ENCODE results near the gene STAM2. TPM values are rescaled to one million over a fixed set of nuclear protein-coding genes. Genes with fewer than 3 reads are reported as not detected.
A peak's percentile ranks its signal among the peaks of the same experiment; 100 is the strongest.

The STAM2 gene
- total and polyA plus RNA-seq, 8 donors = 5.9 to 20.8 (median 16.7) TPM

GRCh38 chr2:152098496-152099366, 76.8 kb downstream of the STAM2 start, which contains the start of gene CACNB4:
Gene CACNB4, minus strand, starts transcription at chr2:152099044.
- Histone ChIP-seq H3K27ac (peak within 1 kb of the TSS in 1 of 4 donors; percentile 28), H3K36me3 (no peaks in the 10 kb centered on the region), H3K4me1 (peaks cover 0 to 12% (median 0%) of the 10 kb centered on the region in 3 donors), H3K9me3 (no peaks in the 10 kb centered on the region), H3K4me3 (peak within 1 kb of the TSS; percentile 26 to 65 (median 44)), H3K27me3 (peaks cover 0 to 4% (median 0%) of the 10 kb centered on the region in 4 donors)
- no peak for TF ChIP-seq CTCF (IDR thresholded peaks at IDR 0.05)
- peak in 3 of 6 donors; percentile 25 to 69 (median 54) for DNase-seq
- ATAC-seq = peak; percentile 21 to 63 (median 58)
- FAIRE-seq = no peak
- intact Hi-C loops (cut with DNase I) = no loop called here
- 0% methylated on average over 45 to 73 of the region's 73 CpGs for WGBS, 2 donors

- 0 to 1% methylated on average over 48 to 52 of the region's 52 CpGs for WGBS, 2 donors
- Histone ChIP-seq H3K27ac (peak overlapping the region in 1 of 4 donors; percentile 28), H3K4me3 (peak overlapping the region; percentile 26 to 65 (median 41)), H3K9me3 (no peaks in the 10 kb centered on the region), H3K4me1 (peaks cover 0 to 12% (median 0%) of the 10 kb centered on the region in 3 donors), H3K27me3 (peaks cover 0 to 4% (median 0%) of the 10 kb centered on the region in 4 donors), H3K36me3 (no peaks in the 10 kb centered on the region)
- DNase-seq = peak in 3 of 6 donors; percentile 27 to 74 (median 71)
- intact Hi-C loops (cut with DNase I) = no loop called here
- no peak for FAIRE-seq
- TF ChIP-seq CTCF (IDR thresholded peaks at IDR 0.05) = no peak
- ATAC-seq = peak; percentile 69 to 77 (median 75)
These were observed 77.6 kb downstream of the STAM2 start for GRCh38 chr2:152097801-152098495.

GRCh38 chr2:152097290-152097800, 78.2 kb downstream of the STAM2 start:
- DNase-seq (peak in 1 of 6 donors; percentile 6), ATAC-seq (peak; percentile 53 to 65 (median 62)), FAIRE-seq (no peak)
- 3 to 4% methylated on average over 13 of the region's 13 CpGs for WGBS, 2 donors
- Histone ChIP-seq H3K27ac (peak overlapping the region in 1 of 4 donors; percentile 28), H3K27me3 (peaks cover 0 to 4% (median 0%) of the 10 kb centered on the region in 4 donors), H3K9me3 (no peaks in the 10 kb centered on the region), H3K4me3 (peak overlapping the region in 3 of 4 donors; percentile 26 to 65 (median 48)), H3K4me1 (peaks cover 0 to 12% (median 0%) of the 10 kb centered on the region in 3 donors), H3K36me3 (no peaks in the 10 kb centered on the region)
- TF ChIP-seq CTCF (IDR thresholded peaks at IDR 0.05) = no peak
- intact Hi-C loops (cut with DNase I) = no loop called here

GRCh38 chr2:152095146-152095545, 80.4 kb downstream of the STAM2 start:
- Histone ChIP-seq H3K27me3 (peaks cover 0 to 4% (median 0%) of the 10 kb centered on the region in 4 donors), H3K27ac (no peak overlapping the region), H3K4me3 (no peak overlapping the region), H3K4me1 (peaks cover 0 to 12% (median 0%) of the 10 kb centered on the region in 3 donors), H3K36me3 (no peaks in the 10 kb centered on the region), H3K9me3 (no peaks in the 10 kb centered on the region)
- no peak for FAIRE-seq
- TF ChIP-seq CTCF (IDR thresholded peaks at IDR 0.05) = no peak
- no peak for ATAC-seq
- 77 to 83% methylated on average over 1 of the region's 1 CpG for WGBS, 2 donors
- no peak for DNase-seq
- intact Hi-C loops (cut with DNase I) = no loop called here
